Iris pigment epithelial cell (primary cell): Measurements from ENCODE around the gene NCK2.

ENCODE experiments used
- DNase-seq: peaks from one replicate; pipeline ENCODE4 v3.0.0-alpha.2; 2011; ENCODE audit warnings: low read depth

Gene NCK2

DNA sequence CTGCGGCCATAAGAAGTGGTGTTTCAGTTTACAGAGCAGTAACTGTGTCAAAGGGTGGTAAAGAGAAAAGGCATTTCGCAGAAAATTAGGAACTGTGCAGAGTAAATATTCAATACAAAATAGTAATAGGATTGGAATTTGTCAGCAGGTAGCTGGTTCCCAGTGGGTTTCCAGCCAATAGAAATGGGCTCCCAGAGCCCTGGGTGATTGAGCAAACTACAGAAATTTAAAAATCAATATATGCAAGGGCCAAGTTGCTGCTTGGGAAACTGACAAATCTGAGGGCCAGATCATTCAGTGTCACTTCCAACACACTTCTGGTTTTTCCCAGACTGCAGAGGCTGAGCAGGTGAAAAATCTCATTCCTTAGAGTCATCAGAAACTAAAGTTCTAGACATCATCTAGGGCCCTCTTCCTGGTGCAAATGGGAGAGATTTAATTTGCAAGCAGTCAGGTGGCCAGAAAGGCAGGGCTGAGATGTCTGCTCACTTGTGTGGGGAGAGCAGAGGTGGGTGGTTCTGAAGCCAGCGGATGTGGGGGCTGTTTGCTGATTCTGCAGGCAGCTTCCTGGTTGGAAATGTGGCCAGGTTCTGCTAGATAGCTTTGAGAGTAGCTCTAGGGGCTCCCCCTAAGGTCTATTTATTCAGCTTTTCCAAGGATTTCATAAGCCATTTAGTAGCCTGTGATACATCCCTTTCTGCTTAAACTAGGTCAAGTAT lies 182.4 kb downstream of the NCK2 start:
- no peak for DNase-seq

DNA sequence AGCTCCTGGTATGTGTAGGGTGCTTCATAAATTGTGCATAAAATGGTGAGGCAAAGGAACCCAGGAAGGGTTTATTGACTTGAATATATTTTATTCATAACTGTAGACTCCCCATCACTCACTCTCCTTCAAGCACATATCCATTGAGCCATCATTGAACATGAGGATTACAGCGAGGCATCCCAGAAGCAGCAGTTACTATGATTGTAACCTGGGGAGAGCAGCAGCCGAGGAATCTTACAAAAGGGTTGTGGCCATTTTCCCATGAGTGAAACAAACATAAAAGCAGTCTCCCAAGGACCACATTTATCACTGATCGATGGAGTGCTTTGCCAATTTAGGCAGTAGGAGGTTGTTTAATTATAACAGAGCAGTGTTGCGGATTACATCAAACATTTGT lies 183.4 kb downstream of the NCK2 start:
- no peak for DNase-seq

DNA sequence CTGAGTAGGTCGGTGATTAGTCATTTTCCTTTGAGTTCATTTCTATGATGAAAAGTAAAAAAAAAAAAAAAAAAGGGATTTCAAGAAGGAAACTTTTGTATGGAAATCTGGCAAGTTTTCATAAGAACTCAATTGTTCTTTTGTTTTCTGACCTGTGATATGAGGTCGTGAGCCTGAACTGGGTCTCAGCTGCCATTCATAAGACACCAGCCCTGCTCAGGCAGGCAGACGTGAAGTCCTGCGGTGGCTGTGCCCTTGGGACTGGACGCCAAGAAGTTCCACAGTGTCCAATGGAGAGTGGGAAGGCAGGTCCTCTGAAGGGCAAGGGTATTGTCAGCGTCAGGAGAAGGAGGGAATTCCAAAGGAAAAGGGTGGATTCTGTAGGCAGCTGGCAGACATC lies 183.9 kb downstream of the NCK2 start:
- no peak for DNase-seq

DNA sequence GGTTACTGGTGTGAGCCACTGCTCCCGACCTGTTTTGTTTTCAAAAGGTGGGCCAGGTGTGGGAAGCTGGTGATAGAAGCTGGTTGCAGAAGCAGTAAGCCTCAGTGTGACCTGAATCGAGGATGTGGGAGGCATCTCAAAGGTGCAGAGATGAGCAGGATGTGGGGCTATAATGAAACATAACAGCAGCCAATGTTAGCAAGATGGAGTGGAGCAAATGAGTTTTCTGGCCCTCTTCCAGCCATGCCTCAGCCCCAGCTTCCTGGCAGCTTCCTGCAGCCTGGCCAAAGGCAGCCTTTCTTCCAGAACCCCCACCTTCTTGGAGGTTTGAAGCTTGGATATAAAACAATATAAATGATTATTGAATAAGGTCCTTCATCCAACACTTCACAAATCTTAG lies 184.8 kb downstream of the NCK2 start:
- DNase-seq = peak; percentile 22

DNA sequence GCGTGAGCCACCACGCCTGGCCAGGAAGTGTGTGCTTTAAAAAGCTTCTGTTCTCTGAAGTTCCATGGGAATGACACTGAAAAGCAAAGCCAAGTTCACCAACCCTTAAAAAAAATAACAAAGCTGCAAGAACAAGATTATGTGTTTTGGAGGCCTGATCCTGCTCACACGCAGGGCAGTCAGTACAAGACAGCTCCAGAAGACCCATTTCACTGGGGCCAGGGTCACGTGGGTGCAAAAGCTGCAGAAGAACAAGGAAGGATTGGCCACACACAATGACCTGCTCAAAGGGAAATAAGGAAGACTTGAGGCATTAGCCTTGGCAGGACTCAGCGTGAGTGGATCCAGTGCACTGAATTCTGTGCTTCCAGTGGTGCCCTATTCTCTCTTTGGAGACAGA lies 187.9 kb downstream of the NCK2 start:
- DNase-seq = no peak

DNA sequence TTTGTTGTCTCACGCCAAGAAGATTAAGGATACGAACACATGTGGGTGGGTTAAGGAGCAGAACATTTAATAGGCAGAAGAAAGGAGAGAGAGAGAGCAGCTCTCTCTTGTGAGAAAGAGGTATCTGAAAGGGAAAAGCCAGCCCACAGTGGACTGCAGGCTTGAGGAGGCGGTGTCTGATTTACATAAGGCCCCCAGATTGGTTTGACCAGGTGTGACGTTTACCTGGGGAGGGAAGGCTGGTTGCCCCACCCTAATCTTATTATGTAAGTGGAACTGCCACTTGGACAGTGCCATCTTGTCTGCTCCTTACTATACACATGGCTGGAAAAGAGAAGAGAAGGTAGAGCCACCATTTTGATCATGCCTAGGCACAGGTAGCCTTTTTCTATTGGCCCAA lies 189.2 kb downstream of the NCK2 start:
- no peak for DNase-seq

DNA sequence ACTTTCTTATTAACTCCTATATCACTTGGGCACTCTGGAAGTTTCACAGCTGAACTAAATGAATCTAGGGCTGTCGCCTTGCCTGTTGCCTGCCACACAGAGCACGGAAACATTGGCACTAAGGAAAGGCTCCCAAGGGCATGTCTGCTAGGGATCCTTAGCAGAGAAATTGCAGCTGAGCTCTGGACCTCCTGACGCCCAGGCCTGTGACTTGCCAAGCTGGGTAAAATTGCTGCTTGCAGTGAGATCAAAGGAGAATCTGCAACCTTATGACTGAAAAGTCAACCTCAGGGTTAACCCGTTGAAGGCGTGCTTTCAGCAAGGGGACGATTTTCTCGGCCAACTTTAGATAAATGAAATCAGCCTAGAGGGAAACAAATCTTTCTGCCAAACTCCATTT lies 189.8 kb downstream of the NCK2 start:
- no peak for DNase-seq

DNA sequence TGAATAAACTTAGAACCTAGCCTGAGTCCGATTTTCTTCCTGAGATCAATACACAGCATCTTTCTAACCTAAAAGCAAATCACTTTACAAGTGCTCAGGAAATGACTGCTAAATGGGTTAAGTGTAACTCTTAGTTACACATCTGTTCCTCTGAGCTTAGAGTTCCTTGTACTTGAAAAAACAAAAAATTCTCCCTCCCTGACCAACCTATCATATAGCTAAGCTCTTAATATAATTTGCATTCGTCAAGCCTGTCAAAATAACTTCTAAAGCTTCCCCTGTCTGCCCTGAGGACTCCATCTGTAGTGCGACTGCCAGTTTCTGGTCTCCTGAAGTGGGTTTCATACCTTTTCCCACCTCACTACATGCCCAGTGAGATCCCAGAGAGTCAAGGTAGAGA lies 190.4 kb downstream of the NCK2 start:
- DNase-seq = no peak

DNA sequence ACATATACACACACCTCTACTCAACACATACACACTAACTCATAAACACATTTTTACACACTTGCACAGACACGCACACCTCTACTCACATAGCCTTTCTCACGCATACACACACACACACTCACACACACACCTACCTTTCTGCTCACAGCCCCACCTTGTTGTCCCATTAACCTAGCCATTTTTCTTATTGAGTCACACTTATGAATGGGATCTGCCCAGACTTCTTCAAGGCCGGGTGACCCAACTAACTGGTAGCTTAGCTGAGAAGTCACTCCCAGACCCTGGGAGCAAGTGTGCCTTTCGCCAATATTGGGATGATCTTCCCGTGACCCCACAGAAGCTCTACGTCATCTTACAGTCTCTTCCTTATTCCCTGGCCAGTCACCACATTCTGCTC lies 192.2 kb downstream of the NCK2 start:
- DNase-seq = no peak

DNA sequence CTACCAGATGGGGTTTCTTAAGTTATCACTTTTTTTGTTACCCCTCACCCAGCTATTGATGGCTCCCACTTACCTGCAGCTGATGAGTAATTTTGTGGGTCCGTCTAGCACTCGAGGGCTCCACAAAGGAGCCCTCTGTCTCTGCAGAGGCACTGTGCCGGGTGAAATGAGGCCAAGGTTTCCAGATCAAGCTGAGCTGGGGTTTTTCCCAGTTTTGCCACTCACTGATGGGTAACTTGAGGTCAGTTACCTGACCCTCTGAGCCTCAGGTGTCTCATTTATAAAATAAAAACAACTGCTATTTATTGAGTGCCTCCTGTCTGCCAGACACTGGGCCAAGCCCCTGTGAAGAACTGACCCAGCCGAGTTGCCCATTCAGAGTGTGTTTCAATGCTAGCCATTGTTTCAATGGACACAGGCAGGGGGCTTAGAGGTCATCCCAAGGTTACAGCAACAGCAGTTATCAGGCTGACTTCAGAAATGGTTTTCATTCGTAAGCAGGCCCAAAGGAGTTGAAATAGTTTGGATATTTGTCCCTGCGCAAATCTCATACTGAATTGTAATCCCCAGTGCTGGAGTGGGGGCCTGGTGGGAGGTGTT lies 192.9 kb downstream of the NCK2 start:
- DNase-seq = no peak
